Calu3 (cell line): Measurements from ENCODE around the gene OCRL. TPM values are rescaled to one million over a fixed set of nuclear protein-coding genes. Genes with fewer than 3 reads are reported as not detected.

Experiments used
- BruUV-seq: library from RNA; stranded (reverse); fragments of 400-500 nt; replicated peaks from 2 replicates; lab custom pipeline; 2021; lab: Mats Ljungman, UMichigan
- CTCF ChIA-PET: fragments of 300-600 bp; sonication (Branson Sonifier 250); formaldehyde crosslinking; loops from one replicate; lab custom pipeline; 2022; ENCODE audit warnings: antibody characterized with exemption; lab: Charles Lee
- DNase-seq: peaks from one replicate; pipeline ENCODE4 v3.0.0; 2022
- H3K27ac Mint-ChIP-seq: one replicate; pipeline ENCODE4 v1.8.0; 2022; ENCODE audit warnings: mixed read lengths; ENCODE audit not compliant: unreplicated experiment
- H3K27me3 Mint-ChIP-seq: one replicate; pipeline ENCODE4 v1.8.0; 2022; ENCODE audit warnings: mixed read lengths; ENCODE audit not compliant: unreplicated experiment
- H3K36me3 Mint-ChIP-seq: one replicate; pipeline ENCODE4 v1.8.0; 2022; ENCODE audit warnings: mild to moderate bottlenecking, moderate library complexity, mixed read lengths; ENCODE audit not compliant: insufficient read depth, unreplicated experiment
- H3K4me1 Mint-ChIP-seq: one replicate; pipeline ENCODE4 v1.8.0; 2022; ENCODE audit warnings: mild to moderate bottlenecking, low read depth, mixed read lengths; ENCODE audit not compliant: unreplicated experiment
- H3K4me3 Mint-ChIP-seq: one replicate; pipeline ENCODE4 v1.8.0; 2022; ENCODE audit warnings: mild to moderate bottlenecking, low read depth, moderate library complexity, mixed read lengths; ENCODE audit not compliant: unreplicated experiment
- H3K9me3 Mint-ChIP-seq: one replicate; pipeline ENCODE4 v1.8.0; 2022; ENCODE audit warnings: low read depth, mixed read lengths; ENCODE audit not compliant: unreplicated experiment
- CTCF ChIP-seq: fragments of 200-600 bp; IDR thresholded peaks from one replicate; pipeline ENCODE4 v1.8.0; 2022; ENCODE audit warnings: antibody characterized with exemption; ENCODE audit not compliant: unreplicated experiment
- intact Hi-C: fragments of 100-400 bp; cut with micrococcal nuclease; formaldehyde crosslinking; loops from one replicate; pipeline ENCODE4 v1.10.0; 2022; ENCODE audit not compliant: unreplicated experiment
- total RNA-seq: library from RNA; stranded (reverse); gene quantifications from 2 replicates; pipeline ENCODE4 v1.2.3, GENCODE V29; 2022

The OCRL gene
- total RNA-seq, 1 experiment from 2014 or later, result 30.7 TPM

DNA sequence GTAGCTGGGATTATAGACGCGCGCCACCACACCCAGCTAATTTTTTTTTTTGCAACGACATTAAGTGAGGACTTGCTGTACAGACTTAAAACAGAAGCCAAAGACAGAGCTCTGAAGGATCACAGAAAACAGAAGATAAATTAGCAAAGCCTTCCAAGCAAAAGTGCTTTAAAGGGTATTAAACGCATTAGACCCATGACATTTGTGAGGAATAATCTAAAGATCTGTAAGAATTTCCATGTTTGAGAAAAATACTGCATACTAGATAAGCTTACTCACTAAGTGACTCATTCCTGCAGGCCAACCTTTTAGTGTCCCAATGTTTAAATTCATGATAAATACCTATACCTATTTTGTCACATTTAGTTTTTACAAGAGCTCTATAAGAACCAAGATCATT, 44.2 kb upstream of the OCRL start:
- H3K4me3 Mint-ChIP-seq, result no peak overlapping the region
- intact Hi-C loops, result no loop called here
- no TSS peak for BruUV-seq
- no peak for DNase-seq
- no peak overlapping the region for H3K27ac Mint-ChIP-seq
- no peaks in the 10 kb centered on the region for H3K4me1 Mint-ChIP-seq
- no peaks in the 10 kb centered on the region for H3K36me3 Mint-ChIP-seq
- H3K9me3 Mint-ChIP-seq, result no peaks in the 10 kb centered on the region
- CTCF ChIA-PET, result no interaction called here
- H3K27me3 Mint-ChIP-seq, result no peaks in the 10 kb centered on the region
- TF ChIP-seq CTCF, result no peak

- Mint-ChIP-seq H3K27ac (no peak overlapping the region), H3K36me3 (no peaks in the 10 kb centered on the region), H3K4me3 (no peak overlapping the region), H3K4me1 (no peaks in the 10 kb centered on the region), H3K9me3 (no peaks in the 10 kb centered on the region), H3K27me3 (no peaks in the 10 kb centered on the region)
- no TSS peak for BruUV-seq
- CTCF ChIA-PET, result no interaction called here
- DNase-seq, result no peak
- no peak for TF ChIP-seq CTCF
- intact Hi-C loops, result no loop called here
Measured at GRCh38 chrX:129496625-129497024, 43.4 kb upstream of the OCRL start.

GRCh38 chrX:129497146-129497843, 42.8 kb upstream of the OCRL start:
- no peak for TF ChIP-seq CTCF
- Mint-ChIP-seq H3K4me3 (no peak overlapping the region), H3K27ac (no peak overlapping the region), H3K9me3 (no peaks in the 10 kb centered on the region), H3K36me3 (no peaks in the 10 kb centered on the region), H3K27me3 (no peaks in the 10 kb centered on the region), H3K4me1 (no peaks in the 10 kb centered on the region)
- CTCF ChIA-PET, result no interaction called here
- intact Hi-C loops, result no loop called here
- no peak for DNase-seq
- BruUV-seq, result no TSS peak

GRCh38 chrX:129510331-129510730, 29.7 kb upstream of the OCRL start:
- intact Hi-C loops, result no loop called here
- no peak overlapping the region for H3K27ac Mint-ChIP-seq
- BruUV-seq, result no TSS peak
- H3K4me3 Mint-ChIP-seq, result no peak overlapping the region
- H3K4me1 Mint-ChIP-seq, result no peaks in the 10 kb centered on the region
- DNase-seq, result no peak
- H3K9me3 Mint-ChIP-seq, result no peaks in the 10 kb centered on the region
- CTCF ChIA-PET, result no interaction called here
- no peaks in the 10 kb centered on the region for H3K27me3 Mint-ChIP-seq
- TF ChIP-seq CTCF, result no peak
- H3K36me3 Mint-ChIP-seq, result no peaks in the 10 kb centered on the region
